Rectal smooth muscle tissue (tissue), 1 donor: ENCODE measurements around the gene DSCAM.

Source experiments
- H3K27ac ChIP-seq: one replicate; pipeline ENCODE4 v1.7.0; 2013; ENCODE audit warnings: low read depth, low read length, inconsistent platforms
- H3K27me3 ChIP-seq: one replicate; pipeline ENCODE4 v1.7.0; 2013; ENCODE audit warnings: low read length; ENCODE audit not compliant: control insufficient read depth, insufficient read depth
- H3K36me3 ChIP-seq: one replicate; pipeline ENCODE4 v1.7.0; 2013; ENCODE audit warnings: low read length; ENCODE audit not compliant: control insufficient read depth, insufficient read depth
- H3K4me1 ChIP-seq: one replicate; pipeline ENCODE4 v1.7.0; 2013; ENCODE audit warnings: low read length; ENCODE audit not compliant: control insufficient read depth, insufficient read depth
- H3K4me3 ChIP-seq: one replicate; pipeline ENCODE4 v1.7.0; 2013; ENCODE audit warnings: low read length
- H3K9ac ChIP-seq: one replicate; pipeline ENCODE4 v1.7.0; 2013; ENCODE audit warnings: low read length

The DSCAM gene

DNA sequence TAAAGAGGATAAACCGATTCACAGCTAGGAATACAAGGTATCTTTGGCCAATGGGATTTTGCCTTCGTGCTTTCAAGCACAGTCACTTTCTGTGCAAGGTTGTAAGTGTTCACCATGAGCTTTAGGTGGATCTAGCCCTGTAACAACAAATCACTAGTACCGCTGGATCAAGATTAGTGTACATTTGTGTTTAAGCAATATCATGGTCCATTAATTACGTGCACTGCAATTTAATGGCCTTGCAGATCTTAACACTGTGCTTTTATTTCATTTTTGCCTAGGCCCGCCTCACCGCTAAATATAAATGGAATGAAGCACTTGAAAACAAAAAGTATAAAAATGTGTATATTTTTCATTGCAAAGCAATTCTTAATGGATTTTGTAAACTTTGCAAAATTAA is 461.1 kb downstream of the DSCAM start:
- Histone ChIP-seq H3K36me3 (no peaks in the 10 kb centered on the region), H3K27ac (no peak overlapping the region), H3K4me3 (no peak overlapping the region), H3K4me1 (no peaks in the 10 kb centered on the region), H3K9ac (no peak overlapping the region), H3K27me3 (no peaks in the 10 kb centered on the region)

DNA sequence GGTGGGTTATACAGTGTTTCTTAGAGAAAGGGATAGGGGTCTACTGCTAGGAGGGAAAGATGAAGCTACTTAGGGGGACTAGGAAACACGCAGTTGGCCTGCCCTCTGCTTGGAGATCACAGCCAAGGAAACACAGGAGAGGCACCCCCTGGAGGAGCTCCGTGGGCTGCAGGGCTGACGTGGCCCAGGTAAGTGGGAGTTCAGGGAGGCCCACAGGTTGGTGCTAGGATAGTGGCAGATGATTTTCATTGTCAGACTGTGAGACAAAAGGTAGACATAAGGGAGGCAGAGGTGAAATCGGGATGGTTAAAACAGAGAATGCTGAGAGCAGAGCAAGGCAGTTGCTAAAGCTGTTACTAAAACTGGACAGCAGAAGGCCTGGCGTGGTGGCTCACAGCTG is 463.0 kb downstream of the DSCAM start:
- Histone ChIP-seq H3K36me3 (no peaks in the 10 kb centered on the region), H3K4me3 (no peak overlapping the region), H3K4me1 (no peaks in the 10 kb centered on the region), H3K9ac (no peak overlapping the region), H3K27me3 (no peaks in the 10 kb centered on the region), H3K27ac (no peak overlapping the region)

DNA sequence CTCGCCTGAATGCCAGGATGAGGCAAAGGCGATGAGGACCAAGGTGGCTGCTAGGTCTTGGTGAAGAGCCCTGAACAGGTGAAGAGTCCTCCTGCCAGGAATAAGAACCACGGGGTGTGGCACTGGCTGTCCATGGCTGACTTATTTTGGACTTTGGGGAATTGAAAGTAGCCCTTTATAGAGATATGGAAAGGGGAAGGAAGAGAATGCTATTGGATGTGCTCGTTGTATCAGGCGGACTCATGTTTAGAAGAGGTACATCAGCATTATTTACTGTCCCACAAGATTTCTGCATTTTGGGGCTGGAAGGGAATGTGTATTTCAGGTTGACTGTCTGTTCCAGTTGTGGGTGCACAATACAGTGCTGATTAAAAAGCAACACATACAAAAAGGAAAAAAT is 465.8 kb downstream of the DSCAM start:
- Histone ChIP-seq H3K4me3 (no peak overlapping the region), H3K9ac (no peak overlapping the region), H3K27ac (no peak overlapping the region), H3K4me1 (no peaks in the 10 kb centered on the region), H3K27me3 (no peaks in the 10 kb centered on the region), H3K36me3 (no peaks in the 10 kb centered on the region)

DNA sequence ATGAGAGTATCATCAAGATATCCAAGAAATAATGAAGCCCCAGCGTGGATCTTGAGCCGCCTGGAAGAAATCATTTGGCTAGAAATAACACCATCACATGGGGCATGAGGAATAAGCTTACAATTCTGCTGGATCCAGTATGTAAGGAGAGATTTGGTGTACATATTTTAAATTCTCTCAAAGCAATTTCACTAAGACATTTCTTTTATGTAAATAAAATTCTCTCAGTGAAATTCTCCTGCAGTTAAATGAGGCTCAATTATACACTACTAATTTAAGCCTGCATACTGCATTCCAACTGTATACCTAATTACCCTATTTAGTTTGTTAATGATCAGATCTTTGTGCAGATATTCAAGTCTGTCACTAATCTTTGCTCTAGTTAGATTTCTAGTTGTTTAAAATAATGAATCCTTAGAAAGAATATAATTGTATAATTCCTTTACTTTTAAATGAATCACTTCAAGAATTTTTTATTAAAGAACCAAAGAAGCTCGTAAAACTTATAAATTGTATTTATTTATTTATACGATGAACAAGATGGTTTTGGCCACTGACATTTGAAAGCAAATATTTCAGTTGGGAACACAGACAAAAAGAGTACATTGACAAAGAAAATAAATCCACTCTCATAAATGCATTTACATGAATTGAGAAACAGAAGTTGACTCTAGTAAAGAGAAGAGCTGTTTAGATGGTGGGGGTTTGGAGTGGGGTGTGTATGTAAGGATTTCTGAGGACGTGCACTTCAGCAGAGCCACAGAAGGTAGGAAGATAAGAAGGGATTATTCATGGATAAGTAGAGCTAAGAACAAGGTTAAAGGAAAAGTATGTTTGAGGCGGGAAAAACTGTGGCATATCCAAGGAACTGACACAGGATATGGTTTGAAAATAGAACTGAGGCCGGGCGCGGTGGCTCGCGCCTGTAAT is 466.8 kb downstream of the DSCAM start:
- Histone ChIP-seq H3K27ac (no peak overlapping the region), H3K27me3 (no peaks in the 10 kb centered on the region), H3K4me1 (no peaks in the 10 kb centered on the region), H3K4me3 (no peak overlapping the region), H3K36me3 (no peaks in the 10 kb centered on the region), H3K9ac (no peak overlapping the region)

DNA sequence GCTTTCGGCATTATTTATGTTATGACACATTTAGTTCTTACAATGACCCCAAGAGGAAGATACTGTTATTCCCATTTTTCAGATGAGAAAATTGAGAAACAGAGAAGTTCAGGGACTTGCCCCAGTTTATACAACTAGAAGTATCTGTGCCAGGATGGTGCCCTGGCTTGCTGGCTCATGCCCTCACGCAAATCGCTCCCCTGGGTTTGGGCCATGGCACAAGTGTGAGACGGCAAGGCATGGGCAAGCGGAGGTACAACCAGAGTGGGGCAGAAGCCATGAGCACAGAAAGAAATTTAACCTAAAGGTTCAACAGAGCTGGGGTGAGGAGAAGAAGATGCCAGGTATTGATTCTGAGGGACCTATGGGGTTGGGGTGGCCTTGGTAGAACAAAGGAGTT is 469.8 kb downstream of the DSCAM start:
- no peaks in the 10 kb centered on the region for H3K27me3 ChIP-seq
- H3K4me1 ChIP-seq, result no peaks in the 10 kb centered on the region
- no peak overlapping the region for H3K4me3 ChIP-seq
- no peaks in the 10 kb centered on the region for H3K36me3 ChIP-seq
- H3K9ac ChIP-seq, result no peak overlapping the region
- H3K27ac ChIP-seq, result no peak overlapping the region

DNA sequence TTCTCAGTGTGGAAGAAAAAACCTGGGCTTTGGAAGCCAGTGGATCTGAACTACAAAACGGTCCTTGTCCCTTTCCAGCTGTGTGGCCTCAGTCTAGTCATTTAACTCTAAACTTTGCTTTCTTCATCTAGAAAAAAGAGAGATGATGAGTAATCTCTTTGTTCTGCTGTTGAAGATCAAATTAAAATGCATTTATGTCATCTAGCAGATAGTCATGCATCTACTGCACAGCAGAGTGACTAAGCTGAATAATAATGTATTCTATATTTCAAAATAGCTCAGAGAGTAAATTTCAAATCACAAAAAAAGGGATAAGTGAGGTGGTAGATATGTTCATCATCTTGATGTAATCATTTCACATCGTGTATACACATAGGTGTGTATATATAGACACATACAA is 473.2 kb downstream of the DSCAM start:
- Histone ChIP-seq H3K9ac (no peak overlapping the region), H3K4me1 (no peaks in the 10 kb centered on the region), H3K36me3 (no peaks in the 10 kb centered on the region), H3K27ac (no peak overlapping the region), H3K27me3 (no peaks in the 10 kb centered on the region), H3K4me3 (no peak overlapping the region)

DNA sequence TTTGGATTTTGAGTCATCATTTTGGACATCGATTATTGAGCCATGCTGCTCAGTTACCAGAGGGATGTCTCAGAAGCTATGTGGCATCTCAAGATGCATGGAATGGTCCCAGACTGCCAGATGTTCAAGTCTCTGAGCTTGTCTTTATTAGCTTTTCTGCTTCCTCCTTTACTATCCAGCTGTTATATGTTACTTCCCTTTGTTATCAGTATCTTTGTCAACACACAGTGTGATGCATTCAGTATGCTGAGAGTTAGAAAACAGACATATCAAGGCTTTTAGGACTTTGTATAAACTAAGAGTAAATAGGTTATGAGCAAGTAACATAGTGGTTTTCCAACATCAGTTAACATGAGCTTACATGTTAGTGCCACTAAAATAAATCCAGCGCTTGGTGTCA is 474.5 kb downstream of the DSCAM start:
- no peak overlapping the region for H3K9ac ChIP-seq

DNA sequence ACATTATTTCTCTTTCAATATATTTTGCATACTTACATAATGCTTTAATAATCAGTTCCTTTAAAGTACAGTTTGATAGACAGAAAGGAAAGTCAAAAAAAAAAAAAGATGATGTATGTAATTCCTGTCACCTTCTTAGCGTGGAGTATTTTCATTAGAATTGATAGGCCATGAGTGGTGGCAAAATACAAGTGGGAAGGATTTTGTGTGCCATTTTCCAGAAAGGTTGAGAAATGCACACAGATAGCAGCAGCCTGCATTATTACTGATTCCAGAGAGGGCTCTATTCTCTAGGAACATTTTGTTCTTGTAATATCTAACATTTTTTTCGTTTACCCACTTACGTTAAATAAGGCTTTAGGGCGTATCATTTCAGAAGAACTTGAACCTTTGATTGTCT is 475.6 kb downstream of the DSCAM start:
- Histone ChIP-seq H3K4me3 (no peak overlapping the region), H3K27me3 (no peaks in the 10 kb centered on the region), H3K36me3 (no peaks in the 10 kb centered on the region), H3K4me1 (no peaks in the 10 kb centered on the region), H3K9ac (no peak overlapping the region), H3K27ac (no peak overlapping the region)

More for the DNA sequence above, 474.5 kb downstream of the DSCAM start:
- H3K4me1 ChIP-seq, result no peaks in the 10 kb centered on the region
- H3K27ac ChIP-seq, result no peak overlapping the region
- H3K36me3 ChIP-seq, result no peaks in the 10 kb centered on the region
- H3K4me3 ChIP-seq, result no peak overlapping the region
- no peaks in the 10 kb centered on the region for H3K27me3 ChIP-seq

DNA sequence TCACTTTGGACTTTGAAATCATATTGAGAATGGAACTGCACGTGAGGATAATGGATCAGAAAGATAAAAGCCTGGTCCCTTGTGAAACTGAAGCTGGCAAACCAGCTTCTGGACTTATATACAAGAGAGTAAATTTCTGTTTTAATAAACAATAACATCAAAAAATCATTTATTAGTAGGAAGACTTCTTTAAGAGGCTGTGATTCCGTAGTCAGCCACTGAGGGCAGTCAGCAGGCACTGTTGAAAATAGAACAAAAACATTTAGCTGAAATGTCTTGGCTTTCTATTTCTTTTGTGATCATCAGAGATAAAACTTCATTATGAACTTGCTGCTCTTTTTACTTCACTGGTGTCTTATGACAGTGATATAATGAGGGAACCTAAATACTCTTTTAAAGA is 490.3 kb downstream of the DSCAM start:
- Histone ChIP-seq H3K4me1 (no peaks in the 10 kb centered on the region), H3K27me3 (no peaks in the 10 kb centered on the region), H3K27ac (no peak overlapping the region), H3K9ac (no peak overlapping the region), H3K36me3 (no peaks in the 10 kb centered on the region), H3K4me3 (no peak overlapping the region)

DNA sequence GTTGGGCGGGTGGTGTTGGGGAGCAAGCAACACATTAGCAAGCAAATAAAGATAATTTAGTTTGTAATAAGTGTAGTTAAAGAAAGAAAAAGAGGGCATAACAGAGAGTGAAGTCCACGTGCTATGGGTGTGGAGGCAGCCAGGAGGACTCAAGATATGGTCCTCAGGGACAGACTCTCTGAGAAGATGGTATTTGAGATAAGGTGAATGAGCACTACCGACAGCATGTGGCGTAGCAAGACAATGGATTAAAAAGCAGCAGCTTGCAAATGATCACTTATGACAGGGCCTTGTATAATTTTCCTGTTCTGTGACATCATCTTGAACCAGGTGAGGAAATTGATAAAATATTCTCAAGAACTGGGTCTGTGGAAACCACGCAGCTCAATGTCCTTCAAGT is 491.9 kb downstream of the DSCAM start:
- H3K9ac ChIP-seq, result no peak overlapping the region
- no peak overlapping the region for H3K27ac ChIP-seq

DNA sequence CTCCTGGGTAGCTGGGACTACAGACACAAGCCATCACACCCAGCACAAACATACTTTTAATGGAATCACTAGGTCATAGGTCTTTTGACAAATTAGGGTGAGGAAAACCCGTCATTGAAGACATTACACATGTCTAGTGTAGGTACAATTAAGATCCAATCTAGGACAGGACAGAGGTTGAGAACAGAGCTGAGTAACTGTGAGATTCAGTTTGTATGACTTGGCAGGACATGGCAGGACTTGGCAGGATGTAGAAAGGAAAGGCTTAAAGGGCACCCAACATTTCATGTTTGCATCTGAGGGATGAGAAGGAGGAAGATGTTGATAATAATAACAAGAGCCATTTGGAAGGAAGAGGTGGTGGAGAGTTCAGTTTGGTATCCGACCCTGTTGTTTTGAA is 496.0 kb downstream of the DSCAM start:
- H3K4me1 ChIP-seq, result no peaks in the 10 kb centered on the region
- H3K9ac ChIP-seq, result no peak overlapping the region
- H3K27ac ChIP-seq, result no peak overlapping the region
- H3K27me3 ChIP-seq, result no peaks in the 10 kb centered on the region
- no peak overlapping the region for H3K4me3 ChIP-seq
- H3K36me3 ChIP-seq, result no peaks in the 10 kb centered on the region

More for the DNA sequence above, 491.9 kb downstream of the DSCAM start:
- H3K27me3 ChIP-seq, result no peaks in the 10 kb centered on the region
- H3K4me1 ChIP-seq, result no peaks in the 10 kb centered on the region
- no peaks in the 10 kb centered on the region for H3K36me3 ChIP-seq
- H3K4me3 ChIP-seq, result no peak overlapping the region

DNA sequence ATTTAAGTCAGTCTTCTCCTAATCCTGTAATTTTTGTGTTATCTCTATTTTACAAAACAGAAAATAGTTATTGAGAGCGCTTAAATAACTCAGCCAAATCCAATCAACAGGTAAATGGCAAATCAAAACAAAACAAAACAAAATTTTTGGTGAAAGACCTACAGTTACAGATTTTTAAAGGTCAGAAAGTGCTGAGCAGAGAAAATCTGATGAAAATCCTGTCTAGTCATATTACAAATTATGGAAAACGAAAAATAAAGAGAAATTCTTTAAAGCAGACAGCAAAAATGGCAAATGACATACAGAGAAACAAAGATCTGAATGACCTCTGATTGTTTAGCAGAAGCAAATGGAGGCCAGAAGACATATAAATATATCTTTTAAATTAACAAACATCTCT is 497.4 kb downstream of the DSCAM start:
- no peaks in the 10 kb centered on the region for H3K4me1 ChIP-seq
- no peak overlapping the region for H3K27ac ChIP-seq
- H3K36me3 ChIP-seq, result no peaks in the 10 kb centered on the region
- H3K4me3 ChIP-seq, result no peak overlapping the region
- no peak overlapping the region for H3K9ac ChIP-seq
- no peaks in the 10 kb centered on the region for H3K27me3 ChIP-seq

DNA sequence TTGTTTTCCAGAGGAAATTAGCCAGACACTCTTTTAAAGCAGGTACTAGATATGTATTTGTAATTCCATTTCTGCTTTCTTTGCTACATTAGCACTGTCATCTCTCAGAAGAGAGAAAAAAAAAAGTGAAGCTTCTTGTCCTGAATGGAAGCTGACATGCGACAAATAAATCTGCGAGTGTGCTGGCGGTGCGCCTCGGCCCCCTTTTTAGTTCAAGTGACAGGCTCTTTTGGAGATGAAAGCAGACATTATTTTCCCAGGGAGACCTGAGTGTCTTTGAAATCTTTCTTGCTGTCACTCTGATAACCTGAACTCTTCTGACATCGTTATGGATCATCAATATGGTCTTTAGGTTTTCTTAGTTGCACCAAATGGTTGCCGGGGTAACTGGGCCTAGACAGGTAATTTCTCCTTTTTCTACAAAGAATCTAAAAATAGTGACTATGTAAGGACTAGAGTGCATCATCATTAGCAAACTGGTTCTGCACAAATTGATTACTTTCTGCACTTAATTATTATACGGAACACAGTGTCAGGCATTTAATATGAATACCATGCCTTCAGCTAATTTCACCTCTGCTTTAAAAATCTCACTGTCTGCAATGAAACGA is 501.1 kb downstream of the DSCAM start:
- no peak overlapping the region for H3K4me3 ChIP-seq
- no peaks in the 10 kb centered on the region for H3K36me3 ChIP-seq
- no peaks in the 10 kb centered on the region for H3K4me1 ChIP-seq
- no peak overlapping the region for H3K9ac ChIP-seq
- H3K27ac ChIP-seq, result no peak overlapping the region
- H3K27me3 ChIP-seq, result no peaks in the 10 kb centered on the region
